BJ (cell line): ENCODE data around the gene POLR1A. TPM values are rescaled to one million over a fixed set of nuclear protein-coding genes. Genes with fewer than 3 reads are reported as not detected.
"Not testable (repeated sequence)": the region's sequence is repeated elsewhere in the genome, so short reads cannot be mapped to it uniquely, and the experiment has no call there.

ENCODE experiments used
- CTCF ChIA-PET: fragments of 350-600 bp; formaldehyde crosslinking; extraction: SDS; loops from one replicate; lab custom pipeline; 2021; ENCODE audit warnings: antibody characterized with exemption, inconsistent platforms; lab: Yijun Ruan, JAX
- POLR2A ChIA-PET: fragments of 300-600 bp; sonication (Branson Sonifier 250); formaldehyde crosslinking; extraction: SDS; loops from one replicate; lab custom pipeline; 2021; ENCODE audit warnings: antibody characterized with exemption; lab: Charles Lee
- DNase-seq: peaks from one replicate; pipeline ENCODE4 v3.0.0-alpha.2; 2011; ENCODE audit warnings: low read depth
- H3K27me3 ChIP-seq: 2 replicates; pipeline ENCODE4 v1.6.0; 2011; ENCODE audit warnings: low read length; ENCODE audit not compliant: control insufficient read depth, insufficient read depth
- H3K36me3 ChIP-seq: 2 replicates; pipeline ENCODE4 v1.5.1; 2011; ENCODE audit warnings: low read length; ENCODE audit not compliant: control insufficient read depth, insufficient read depth
- H3K4me3 ChIP-seq: 2 replicates; pipeline ENCODE4 v1.5.1; 2011; ENCODE audit warnings: low read depth, mild to moderate bottlenecking, control low read depth, low read length
- polyA plus RNA-seq: library from polyadenylated mRNA; depleted of rRNA; stranded (reverse); fragments of >200 nt; gene quantifications from 2 replicates; pipeline ENCODE4 v1.2.3, GENCODE V29; 2011
- TF ChIP-seq, protein P1 (sequence below): IDR thresholded peaks from 2 replicates; pipeline ENCODE4 v1.5.1; 2011; ENCODE audit warnings: low read depth, mild to moderate bottlenecking, control low read depth, inconsistent platforms, low read length, moderate library complexity; ENCODE audit not compliant: insufficient read depth

The POLR1A gene
- polyA plus RNA-seq, 1 experiment = 8.0 TPM

DNA sequence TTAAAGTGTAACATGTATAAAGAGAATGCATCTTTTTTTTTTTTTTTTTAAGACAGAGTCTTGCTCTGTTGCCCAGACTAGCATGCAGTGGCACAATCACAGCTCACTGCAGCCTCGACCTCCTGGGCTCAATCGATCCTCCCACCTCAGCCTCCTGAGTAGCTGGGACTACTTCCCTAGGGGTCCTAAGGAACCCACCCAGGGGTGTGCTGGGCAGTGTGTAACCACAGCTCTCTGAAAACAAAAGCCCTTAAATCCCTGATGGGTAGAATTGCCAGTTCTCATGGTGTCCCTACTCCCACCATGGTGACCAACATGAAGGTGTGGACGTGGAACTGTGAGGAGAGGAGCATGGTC is 111.3 kb downstream of the POLR1A start:
- TF ChIP-seq, protein P1, sequence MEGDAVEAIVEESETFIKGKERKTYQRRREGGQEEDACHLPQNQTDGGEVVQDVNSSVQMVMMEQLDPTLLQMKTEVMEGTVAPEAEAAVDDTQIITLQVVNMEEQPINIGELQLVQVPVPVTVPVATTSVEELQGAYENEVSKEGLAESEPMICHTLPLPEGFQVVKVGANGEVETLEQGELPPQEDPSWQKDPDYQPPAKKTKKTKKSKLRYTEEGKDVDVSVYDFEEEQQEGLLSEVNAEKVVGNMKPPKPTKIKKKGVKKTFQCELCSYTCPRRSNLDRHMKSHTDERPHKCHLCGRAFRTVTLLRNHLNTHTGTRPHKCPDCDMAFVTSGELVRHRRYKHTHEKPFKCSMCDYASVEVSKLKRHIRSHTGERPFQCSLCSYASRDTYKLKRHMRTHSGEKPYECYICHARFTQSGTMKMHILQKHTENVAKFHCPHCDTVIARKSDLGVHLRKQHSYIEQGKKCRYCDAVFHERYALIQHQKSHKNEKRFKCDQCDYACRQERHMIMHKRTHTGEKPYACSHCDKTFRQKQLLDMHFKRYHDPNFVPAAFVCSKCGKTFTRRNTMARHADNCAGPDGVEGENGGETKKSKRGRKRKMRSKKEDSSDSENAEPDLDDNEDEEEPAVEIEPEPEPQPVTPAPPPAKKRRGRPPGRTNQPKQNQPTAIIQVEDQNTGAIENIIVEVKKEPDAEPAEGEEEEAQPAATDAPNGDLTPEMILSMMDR = no peak
- DNase-seq = no peak
- H3K4me3 ChIP-seq = no peak overlapping the region
- no peaks in the 10 kb centered on the region for H3K36me3 ChIP-seq
- H3K27me3 ChIP-seq = no peaks in the 10 kb centered on the region
- POLR2A ChIA-PET = no interaction called here
- CTCF ChIA-PET = interaction anchor here (0.7 to 5.1 kb wide), 4 partner anchors 21 to 106 kb away, joined by 4 to 26 read pairs (median 11); partner anchors contain the start of gene ST3GAL5

- no peaks in the 10 kb centered on the region for H3K27me3 ChIP-seq
- H3K36me3 ChIP-seq = no peaks in the 10 kb centered on the region
- POLR2A ChIA-PET = no interaction called here
- CTCF ChIA-PET = interaction anchor here (0.7 to 5.1 kb wide), 2 partner anchors 86 to 235 kb away, joined by 3 to 26 read pairs; no protein-coding TSS in a partner anchor
- TF ChIP-seq, protein P1 = no peak
- DNase-seq = no peak
- no peak overlapping the region for H3K4me3 ChIP-seq
Observed at GRCh38 chr2:85992611-85993010, 113.1 kb downstream of the POLR1A start.

DNA sequence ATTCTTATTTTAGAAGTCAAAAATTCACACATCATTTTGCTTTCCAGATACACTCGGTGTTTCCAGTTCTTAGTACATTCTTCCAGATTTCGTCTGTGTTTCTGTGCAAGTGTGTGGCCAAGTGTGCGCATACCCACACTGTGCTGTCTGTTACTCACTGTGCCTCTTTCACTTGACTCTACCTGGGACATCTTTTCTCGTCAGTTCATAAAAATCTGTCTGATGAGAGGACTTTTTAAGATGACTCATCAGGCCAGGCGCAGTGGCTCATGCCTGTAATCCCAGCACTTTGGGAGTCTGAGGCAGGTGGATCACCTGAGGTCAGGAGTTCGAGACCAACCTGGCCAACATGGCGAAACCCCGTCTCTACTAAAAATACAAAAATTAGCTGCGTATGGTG is 113.6 kb downstream of the POLR1A start:
- H3K27me3 ChIP-seq, CTCF ChIA-PET, POLR2A ChIA-PET, H3K36me3 ChIP-seq, H3K4me3 ChIP-seq, DNase-seq: not testable (repeated sequence)

DNA sequence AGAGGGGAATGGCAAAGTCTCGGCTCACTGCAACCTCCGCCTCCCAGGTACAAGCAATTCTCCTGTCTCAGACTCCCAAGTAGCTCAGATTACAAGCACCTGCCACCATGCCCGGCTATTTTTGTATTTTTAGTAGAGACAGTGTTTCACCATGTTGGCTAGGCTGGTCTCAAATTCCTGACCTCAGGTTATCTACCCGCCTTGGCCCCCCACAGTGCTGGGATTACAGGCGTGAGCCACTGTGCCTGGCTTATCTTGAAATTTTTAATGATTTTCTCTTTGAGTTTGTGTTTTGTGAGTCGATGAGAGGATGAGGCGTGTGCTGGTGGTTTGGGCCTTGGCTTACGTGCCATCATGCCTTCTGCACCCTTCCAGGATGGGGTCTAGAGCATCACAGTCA is 115.6 kb downstream of the POLR1A start:
- ChIA-PET POLR2A (no interaction called here), CTCF (interaction anchor here (0.5 to 1.4 kb wide), 2 partner anchors 101 to 116 kb away, joined by 3 to 4 read pairs; partner anchors contain the start of gene ST3GAL5)
- Histone ChIP-seq H3K36me3 (no peaks in the 10 kb centered on the region), H3K27me3 (no peaks in the 10 kb centered on the region), H3K4me3 (no peak overlapping the region)
- no peak for DNase-seq
- TF ChIP-seq, protein P1 = no peak

DNA sequence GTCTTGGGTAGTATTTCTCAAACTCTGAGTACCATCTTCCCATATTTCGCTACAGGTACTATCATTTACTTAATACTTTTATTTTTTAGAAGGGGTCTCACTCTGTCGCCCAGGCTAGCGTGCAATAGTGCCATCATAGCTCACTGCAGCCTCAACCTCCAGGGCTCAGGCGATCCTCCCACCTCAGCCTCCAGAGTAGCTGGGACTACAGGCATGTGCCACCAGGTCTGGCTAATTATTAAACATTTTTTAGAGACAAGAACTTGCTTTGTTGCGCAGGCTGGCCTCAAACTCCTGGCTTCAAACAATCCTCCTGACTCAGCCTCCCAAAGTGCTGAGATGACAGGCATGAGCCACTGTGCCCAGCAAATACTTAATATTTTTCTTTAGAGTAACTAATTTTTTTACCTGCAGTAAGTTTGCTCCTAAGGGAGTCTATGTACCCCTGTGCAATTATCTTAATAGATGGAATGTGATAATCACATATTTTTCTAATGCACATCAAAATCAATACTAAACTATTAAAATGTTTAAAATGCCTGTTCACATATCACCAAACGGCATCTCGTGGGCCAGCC is 116.3 kb downstream of the POLR1A start:
- TF ChIP-seq, protein P1 = no peak
- H3K36me3 ChIP-seq = no peaks in the 10 kb centered on the region
- no peaks in the 10 kb centered on the region for H3K27me3 ChIP-seq
- POLR2A ChIA-PET = no interaction called here
- CTCF ChIA-PET = no interaction called here
- DNase-seq = no peak
- no peak overlapping the region for H3K4me3 ChIP-seq

DNA sequence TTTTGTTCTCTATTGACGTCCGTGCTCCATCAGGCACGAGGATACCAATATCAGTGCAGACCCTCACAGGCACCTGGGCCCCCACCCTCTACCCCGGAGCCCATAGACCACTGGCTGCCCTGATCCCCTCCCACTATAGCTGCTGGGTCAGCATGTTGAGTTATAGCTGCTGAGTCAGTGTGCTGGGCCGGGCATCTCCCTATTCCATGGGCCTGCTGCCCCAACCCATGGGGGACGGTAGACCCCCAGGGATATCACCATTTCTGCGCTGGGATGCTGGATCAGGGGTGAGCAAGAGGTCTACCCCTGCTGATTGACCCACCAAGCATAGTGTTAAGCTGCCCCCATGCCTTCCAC is 116.8 kb downstream of the POLR1A start:
- TF ChIP-seq, protein P1 = no peak
- DNase-seq = no peak
- Histone ChIP-seq H3K27me3 (no peaks in the 10 kb centered on the region), H3K36me3 (no peaks in the 10 kb centered on the region), H3K4me3 (no peak overlapping the region)
- ChIA-PET CTCF (interaction anchor here (0.9 kb wide), 1 partner anchor 91 kb away, joined by 3 read pairs; no protein-coding TSS in a partner anchor), POLR2A (no interaction called here)
